ENCODE data around the gene NOS1. TPM values are rescaled to one million over a fixed set of nuclear protein-coding genes. Genes with fewer than 3 reads are reported as not detected.

The NOS1 gene
- total RNA-seq, 1 experiment from 2014 or later = 2.3 TPM

GRCh38 chr12:117356048-117356447, 5.4 kb downstream of the NOS1 start:
- Histone ChIP-seq H3K18ac (ENCODE audit: insufficient read length, low read depth, low read length) (no peak overlapping the region), H3K56ac (ENCODE audit: insufficient read length, low read depth, low read length) (no peak overlapping the region), H3K4me2 (ENCODE audit: insufficient read depth, insufficient read length, low read length) (no peak overlapping the region), H3K27me3 (ENCODE audit: insufficient read depth, low read length) (peaks cover 18% of the 10 kb centered on the region; the same call in 1 of the 2 replicates), H2BK12ac (ENCODE audit: insufficient read length, low read depth, low read length) (no peak overlapping the region), H2BK20ac (ENCODE audit: low read depth, low read length, poor library complexity, severe bottlenecking) (no peak overlapping the region), H2AK5ac (ENCODE audit: insufficient read length, low read length) (no peak overlapping the region), H3K4me1 (ENCODE audit: insufficient read depth, low read length) (no peaks in the 10 kb centered on the region), H3K14ac (ENCODE audit: insufficient read depth, low read length) (no peak overlapping the region), H3K27ac (ENCODE audit: insufficient read length, low read depth, low read length) (no peak overlapping the region), H3K4ac (ENCODE audit: low read depth, low read length) (no peak overlapping the region), H4K5ac (ENCODE audit: insufficient read length, low read depth, low read length) (no peak overlapping the region), H2AFZ (ENCODE audit: low read length) (no peak overlapping the region), H2BK120ac (ENCODE audit: low read depth, low read length, poor library complexity, severe bottlenecking) (no peak overlapping the region), H2BK15ac (ENCODE audit: low read depth, low read length) (no peak overlapping the region), H3K23me2 (ENCODE audit: insufficient read length, low read depth, low read length, poor library complexity, severe bottlenecking) (peaks cover 6% of the 10 kb centered on the region), H3K79me2 (ENCODE audit: insufficient read depth, low read length) (no peaks in the 10 kb centered on the region), H3K9ac (ENCODE audit: extremely low read depth, insufficient read length, low read length) (no peak overlapping the region), H3K23ac (ENCODE audit: insufficient read length, low read depth, low read length) (no peak overlapping the region), H3T11ph (ENCODE audit: low read length) (no peak overlapping the region), H4K8ac (replicated peaks; ENCODE audit: insufficient read length, low read depth, low read length) (no peak overlapping the region), H2BK5ac (ENCODE audit: insufficient read length, low read length) (no peak overlapping the region), H4K20me1 (ENCODE audit: control insufficient read depth, insufficient read depth, insufficient read length) (no peaks in the 10 kb centered on the region), H3K9me3 (ENCODE audit: control insufficient read depth, low read depth, low read length) (no peaks in the 10 kb centered on the region), H4K91ac (ENCODE audit: insufficient read length, low read depth, low read length) (no peak overlapping the region), H3K79me1 (ENCODE audit: insufficient read depth, low read depth, low read length, poor library complexity, severe bottlenecking) (no peaks in the 10 kb centered on the region)
- Mint-ChIP-seq H3K27me3 (ENCODE audit: low read depth) (peaks cover 72% of the 10 kb centered on the region), H3K27ac (no peak overlapping the region), H3K36me3 (ENCODE audit: insufficient read depth in 1 of 3, low read depth in 3 of 3) (no peaks in the 10 kb centered on the region; a peak in 1 of 7 replicates), H3K9me3 (no peaks in the 10 kb centered on the region; a peak in 1 of 5 replicates), H3K4me1 (peaks cover 3 to 8% of the 10 kb centered on the region in 2 experiments; a peak in 3 of 4 replicates), H3K4me3 (no peak overlapping the region)
- no CpG with 5 or more reads among the region's 1 CpG for WGBS (ENCODE audit: extremely low coverage, insufficient read length, low lambda C conversion rate)
- no peak for DNase-seq
- no peak for TF ChIP-seq CTCF (conservative IDR thresholded peaks at IDR 0.05)
